HG03521 (cell line): ENCODE measurements around the gene REXO4.
"Not testable (repeated sequence)": the region's sequence is repeated elsewhere in the genome, so short reads cannot be mapped to it uniquely, and the experiment has no call there.

Experiments used
- ATAC-seq: cut with Tn5 transposase; IDR thresholded peaks from one replicate; pipeline ENCODE4 v1.9.1; 2021; ENCODE audit warnings: mild to moderate bottlenecking, moderate library complexity; ENCODE audit not compliant: unreplicated experiment

Gene REXO4

DNA sequence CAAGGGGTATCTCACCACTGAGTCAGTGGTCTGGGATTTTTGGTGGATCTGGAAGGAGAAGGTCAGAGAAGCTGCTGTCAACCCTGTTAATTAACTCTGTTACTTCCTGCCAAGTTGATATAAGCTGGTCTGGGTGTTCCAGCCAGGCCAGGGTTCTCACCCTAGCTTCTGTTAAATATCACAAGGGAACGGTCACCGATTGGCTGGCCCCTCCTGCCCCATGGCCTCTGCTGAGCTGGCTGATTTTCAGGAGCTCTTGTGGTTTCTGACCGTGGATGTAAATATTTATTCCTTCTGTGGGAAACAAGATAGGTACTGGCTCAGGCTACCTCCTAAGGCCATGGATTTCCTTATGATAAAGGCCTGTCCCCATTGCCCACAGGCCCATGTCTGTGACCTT, 5.4 kb upstream of the REXO4 start:
- ATAC-seq, result no peak

DNA sequence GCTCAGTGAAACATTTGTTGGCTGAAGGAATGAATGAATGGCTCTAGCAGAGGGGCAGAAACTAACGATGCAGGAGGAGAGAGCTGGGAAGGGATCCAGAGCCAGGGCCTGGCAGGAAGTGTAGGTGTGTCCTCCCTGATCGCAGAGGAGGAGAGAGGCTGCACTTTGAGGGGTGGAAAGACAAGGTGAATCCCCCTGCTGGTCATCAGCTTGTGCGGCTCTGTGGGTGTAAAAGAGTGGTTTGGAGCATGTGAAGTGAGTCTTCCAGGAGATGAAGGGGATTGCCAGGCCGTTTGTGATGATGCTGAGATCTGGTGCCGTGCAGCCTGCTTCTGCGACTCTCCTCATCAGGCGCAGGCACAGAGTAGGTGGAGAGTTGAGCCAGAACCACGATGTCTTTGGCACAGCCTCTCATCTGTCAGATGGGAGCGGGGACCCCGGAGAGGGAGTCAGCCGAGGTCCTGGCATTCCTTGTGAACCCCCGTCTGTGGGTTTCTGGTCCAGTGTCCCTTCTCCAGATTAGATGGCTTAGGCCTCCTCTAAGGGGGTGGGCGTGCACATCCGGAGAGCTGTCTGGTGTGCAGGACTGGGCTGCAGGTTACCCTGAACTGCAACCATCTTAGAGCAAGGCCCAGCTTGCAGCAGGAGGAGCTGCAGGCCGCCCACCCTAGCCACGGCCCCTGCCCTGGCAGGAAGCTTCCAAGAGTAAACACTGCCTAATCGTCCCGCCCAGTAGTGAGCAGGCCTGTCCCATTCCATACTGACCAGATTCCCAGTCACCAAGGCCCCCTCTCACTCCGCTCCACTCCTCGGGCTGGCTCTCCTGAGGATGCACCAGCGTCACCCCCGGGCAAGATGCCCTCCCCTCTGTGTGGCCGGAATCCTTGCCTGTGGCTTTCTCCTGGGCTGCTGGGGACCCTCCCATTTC, 4.1 kb upstream of the REXO4 start, which contains the start of gene ADAMTS13:
Gene ADAMTS13 (plus strand): TSS at position 753 of the 928 bp plus-strand sequence. CDS start 77 bp downstream, at position 830.
- no peak for ATAC-seq

GRCh38 chr9:133420392-133420827, 2.6 kb upstream of the REXO4 start:
- ATAC-seq, result no peak

DNA sequence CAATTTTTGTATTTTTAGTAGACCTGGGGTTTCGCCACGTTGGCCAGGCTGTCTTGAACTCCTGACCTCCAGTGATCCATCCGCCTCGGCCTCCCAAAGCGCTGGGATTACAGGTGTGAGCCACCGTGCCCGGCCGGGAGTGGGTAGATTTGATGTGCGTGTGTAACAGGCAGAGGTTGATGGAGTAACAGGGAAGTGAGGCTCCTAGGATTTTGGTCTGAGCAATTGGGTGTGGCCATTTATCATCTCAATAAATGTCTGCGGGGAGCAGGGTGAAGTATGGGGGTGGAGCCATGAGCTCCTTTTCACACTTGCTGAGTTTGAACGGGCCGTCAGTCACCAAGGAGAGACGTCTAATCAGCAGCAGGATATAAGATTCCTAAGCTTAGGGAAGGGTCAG, 1.2 kb upstream of the REXO4 start:
- no peak for ATAC-seq

GRCh38 chr9:133415170-133415569, 2.6 kb downstream of the REXO4 start:
- ATAC-seq, result no peak

GRCh38 chr9:133408042-133408441, 9.8 kb downstream of the REXO4 start:
- no peak for ATAC-seq

- no peak for ATAC-seq
These were observed 11.1 kb downstream of the REXO4 start for GRCh38 chr9:133406480-133407307.

DNA sequence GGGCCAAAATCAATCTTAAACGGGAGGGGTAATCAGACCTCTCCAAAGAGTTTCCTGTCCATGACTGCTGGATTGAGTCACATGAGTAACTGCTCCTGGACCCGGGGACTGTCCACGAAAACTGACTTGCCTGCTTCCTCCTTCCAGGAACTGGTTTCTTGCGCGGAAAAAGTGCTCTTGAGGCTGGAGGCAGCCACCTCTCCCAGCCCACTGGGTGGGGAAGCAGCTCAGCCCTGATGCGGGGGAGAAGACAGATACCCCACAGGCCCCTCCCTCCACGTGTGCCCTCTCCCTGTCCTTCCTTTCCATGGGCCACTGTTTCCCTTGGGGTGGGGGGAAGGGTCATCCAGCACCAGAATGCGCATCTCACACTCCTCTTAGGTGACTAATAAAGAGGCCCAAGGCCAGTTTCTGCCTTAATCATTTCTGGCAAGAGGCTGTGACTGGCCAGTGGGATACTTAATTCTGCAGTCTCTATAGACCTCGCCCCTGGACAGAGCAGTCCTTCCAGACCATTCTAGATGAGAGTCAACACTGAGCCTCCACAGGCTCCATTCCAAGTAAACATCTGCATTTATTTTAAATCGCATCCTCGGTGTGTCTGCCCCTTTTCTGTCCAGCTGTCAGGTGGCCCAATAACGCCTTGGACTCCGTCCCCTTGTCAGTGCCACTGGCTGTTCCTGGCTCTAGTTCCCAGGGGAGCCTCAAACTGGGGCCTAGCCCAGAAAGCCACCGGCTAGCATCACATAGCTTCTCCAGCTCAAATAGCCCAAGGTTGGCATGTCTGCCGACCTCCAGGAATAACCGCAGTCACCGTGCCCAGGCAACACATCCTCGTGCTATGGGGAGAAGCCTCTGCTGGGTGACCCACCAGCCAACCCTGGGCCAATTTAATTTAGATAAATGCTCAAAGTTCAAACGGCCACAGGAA, 12.0 kb downstream of the REXO4 start:
- no peak for ATAC-seq

DNA sequence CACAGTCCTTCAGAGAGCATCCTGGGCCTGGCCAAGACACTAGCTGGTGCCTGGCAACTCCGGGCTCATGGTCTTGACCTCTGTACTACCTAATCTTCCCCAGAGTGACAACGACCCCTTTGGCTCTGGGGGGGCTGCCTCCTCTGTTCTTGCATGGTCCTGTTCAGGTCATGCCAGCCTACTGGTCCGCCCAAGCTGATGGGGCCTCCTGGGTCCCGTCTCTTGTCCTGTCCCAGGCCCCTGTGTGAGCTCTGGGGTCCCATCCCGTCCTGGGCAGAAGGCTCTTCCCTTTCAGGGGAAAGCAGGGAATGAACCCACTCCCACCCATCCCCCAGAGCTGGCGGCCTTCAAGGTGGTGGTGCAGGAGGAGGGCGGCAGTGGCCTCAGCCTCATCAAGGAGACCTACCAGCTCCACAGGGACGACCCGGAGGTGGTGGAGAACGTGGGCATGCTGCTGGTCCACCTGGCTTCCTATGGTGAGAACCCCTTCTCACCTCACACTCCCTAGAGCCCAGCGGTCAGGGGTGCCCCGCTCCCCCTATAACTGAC, 13.3 kb downstream of the REXO4 start:
- ATAC-seq, result no peak

GRCh38 chr9:133403766-133404453, 13.9 kb downstream of the REXO4 start:
- ATAC-seq, result no peak

DNA sequence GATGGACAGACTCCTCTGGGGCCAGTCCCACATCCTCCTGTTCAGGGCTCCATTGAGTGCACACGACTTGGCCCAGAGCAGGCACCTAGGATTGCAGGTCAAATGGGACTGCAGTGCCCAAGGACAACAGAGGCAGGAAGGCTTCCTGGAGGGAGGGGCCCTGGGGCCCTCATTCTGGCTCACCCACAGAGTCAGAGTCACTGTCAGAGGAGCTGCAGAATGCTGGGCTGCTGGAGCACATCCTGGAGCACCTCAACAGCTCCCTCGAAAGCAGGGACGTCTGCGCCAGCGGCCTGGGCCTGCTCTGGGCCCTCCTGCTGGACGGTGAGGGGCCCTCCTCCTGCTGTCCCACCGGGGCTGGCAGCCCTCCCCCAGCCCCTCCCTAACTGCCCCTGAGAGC, 15.1 kb downstream of the REXO4 start:
- ATAC-seq, result no peak

GRCh38 chr9:133401588-133401987, 16.2 kb downstream of the REXO4 start:
- no peak for ATAC-seq

DNA sequence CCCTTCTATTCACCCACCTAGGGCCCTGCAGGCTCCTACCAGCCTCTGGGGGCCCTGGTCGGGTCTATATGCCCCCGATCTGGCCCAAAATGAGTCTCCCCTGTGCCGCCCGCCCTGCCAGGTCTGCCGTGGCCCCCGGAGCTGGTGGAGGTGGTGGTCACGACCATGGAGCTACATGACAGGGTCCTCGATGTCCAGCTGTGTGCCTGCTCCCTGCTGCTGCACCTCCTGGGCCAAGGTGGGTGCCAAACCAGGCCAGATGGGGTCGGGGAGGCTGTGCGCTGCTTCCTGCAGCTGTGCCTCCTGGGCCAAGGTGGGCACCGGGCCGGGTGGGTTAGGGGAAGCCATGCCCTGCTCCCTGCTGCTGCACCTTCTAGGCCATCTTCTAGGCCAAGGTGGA, 17.5 kb downstream of the REXO4 start:
- ATAC-seq, result no peak

DNA sequence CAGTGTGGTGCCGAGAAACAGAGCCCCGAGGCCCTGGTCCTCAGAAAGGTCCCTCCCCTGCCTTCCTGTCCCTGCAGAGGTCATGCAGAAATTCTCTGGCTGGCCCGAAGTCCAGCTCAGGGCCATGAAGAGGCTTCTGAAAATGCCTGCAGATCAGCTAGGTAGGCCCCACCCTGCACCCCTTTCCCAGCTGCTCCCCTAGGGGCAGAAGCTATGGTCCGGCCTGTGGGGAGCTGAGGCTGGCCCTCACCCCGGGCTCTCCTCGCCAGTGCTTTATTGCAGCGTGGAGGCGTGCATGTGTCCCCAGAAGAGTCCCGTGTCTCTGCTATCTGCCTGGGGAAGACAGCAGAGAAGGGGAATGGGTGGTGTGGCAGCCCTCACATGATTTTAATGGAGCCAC, 19.9 kb downstream of the REXO4 start:
- ATAC-seq, result no peak

- no peak for ATAC-seq
These were observed 20.4 kb downstream of the REXO4 start for GRCh38 chr9:133397370-133397769.

DNA sequence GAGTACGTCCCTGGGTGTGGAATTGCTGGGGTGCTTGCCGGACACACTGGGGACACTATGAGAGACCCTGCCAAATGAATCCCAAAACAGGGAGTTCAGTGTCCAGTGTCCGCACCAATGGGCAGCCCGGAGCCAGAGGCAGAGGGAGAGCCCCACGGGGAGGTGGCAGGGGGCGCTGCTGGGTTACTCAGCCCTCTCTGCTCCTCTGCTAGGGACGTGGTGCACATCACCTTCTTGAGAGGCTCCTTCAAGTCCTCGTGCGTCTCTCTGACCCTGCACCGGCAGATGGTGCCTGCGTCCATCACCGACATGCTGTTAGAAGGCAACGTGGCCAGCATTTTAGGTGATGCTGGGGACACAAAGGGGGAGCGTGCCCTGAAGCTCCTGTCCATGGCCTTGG, 20.9 kb downstream of the REXO4 start:
- ATAC-seq, result no peak

DNA sequence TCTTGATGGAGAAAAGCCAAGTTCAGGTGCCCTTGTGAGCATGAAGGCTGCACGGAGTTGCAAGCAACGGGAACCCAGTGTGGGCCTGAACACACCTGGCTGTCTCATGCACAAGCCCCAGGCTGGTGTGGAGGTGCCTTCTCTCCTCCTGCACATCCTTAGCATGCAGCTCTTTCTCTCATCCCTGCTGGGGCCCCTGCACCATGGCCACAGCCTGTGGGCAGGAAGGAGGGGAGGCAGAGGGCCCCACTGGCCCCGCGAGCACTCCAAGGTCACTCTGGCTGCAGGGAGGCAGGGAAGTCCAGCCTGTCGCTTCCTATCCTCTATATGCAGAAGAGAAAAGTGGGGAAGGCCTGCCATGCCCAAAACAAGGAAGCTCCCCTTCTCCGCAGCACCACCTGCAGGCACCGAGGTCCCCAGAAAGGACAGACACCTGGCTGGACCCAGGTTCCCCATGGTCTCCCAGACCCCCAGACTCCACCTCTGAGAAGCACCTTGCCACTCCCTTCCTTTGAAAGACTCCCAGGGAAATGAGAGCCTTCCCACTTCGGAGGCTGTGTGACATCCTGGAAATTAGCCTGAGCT, 23.0 kb downstream of the REXO4 start:
- no peak for ATAC-seq

DNA sequence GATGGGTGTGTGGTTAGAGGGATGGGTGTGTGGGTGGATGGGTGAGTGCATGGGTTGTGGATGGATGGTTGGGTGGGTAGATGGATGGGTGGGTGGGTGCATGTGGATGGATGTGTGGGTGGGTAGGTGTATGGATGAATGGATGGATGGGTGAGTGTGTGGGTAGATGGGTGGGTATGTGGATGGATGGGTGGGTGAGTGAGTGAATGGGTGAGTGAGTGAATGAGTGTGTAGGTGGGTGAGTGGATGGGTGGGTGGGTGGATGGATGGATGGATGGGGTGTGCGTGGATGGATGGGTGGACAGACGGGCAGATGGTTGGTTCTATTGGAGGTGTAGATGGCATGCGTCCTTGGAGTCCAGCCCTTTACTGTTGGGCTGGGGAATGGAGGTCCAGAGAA, 24.4 kb downstream of the REXO4 start:
- ATAC-seq, result no peak

- not testable (repeated sequence) for ATAC-seq
These were observed 25.5 kb downstream of the REXO4 start for GRCh38 chr9:133392308-133392707.
